Epithelial cell of proximal tubule (primary cell): ENCODE measurements around the gene KIAA1217. TPM values are rescaled to one million over a fixed set of nuclear protein-coding genes. Genes with fewer than 3 reads are reported as not detected.

Experiments used
- DNase-seq: peaks from one replicate; pipeline ENCODE4 v3.0.0-alpha.2; 2011; ENCODE audit warnings: low read depth
- H3K4me3 ChIP-seq: 2 replicates; pipeline ENCODE4 v1.5.1; 2011; ENCODE audit warnings: low read depth, mild to moderate bottlenecking, low read length
- CTCF ChIP-seq: conservative IDR thresholded peaks from 2 replicates; pipeline ENCODE4 v1.5.1; 2012; ENCODE audit warnings: low read depth, mild to moderate bottlenecking, low read length
- total RNA-seq: library from RNA; depleted of rRNA; stranded (reverse); fragments of >200 nt; gene quantifications from 2 replicates; pipeline ENCODE4 v1.2.3, GENCODE V29; 2015

The KIAA1217 gene
- total RNA-seq: 18.7 and 20.2 TPM in 2 replicates

GRCh38 chr10:24208661-24209431, at the start of gene KIAA1217:
TSS of gene KIAA1217 (plus strand) at chr10:24209138. CDS start at chr10:24209194, 56 bp downstream.
- no peak for DNase-seq
- peak within 1 kb of the TSS; percentile 57 for H3K4me3 ChIP-seq
- TF ChIP-seq CTCF: no peak

GRCh38 chr10:24162206-24162985, 46.5 kb upstream of the KIAA1217 start:
- no peak for TF ChIP-seq CTCF
- no peak for DNase-seq
- H3K4me3 ChIP-seq: no peak overlapping the region

GRCh38 chr10:24163485-24163884, 45.5 kb upstream of the KIAA1217 start:
- H3K4me3 ChIP-seq: no peak overlapping the region
- no peak for TF ChIP-seq CTCF
- no peak for DNase-seq

GRCh38 chr10:24168258-24169170, 40.4 kb upstream of the KIAA1217 start:
- DNase-seq: no peak
- no peak for TF ChIP-seq CTCF

DNA sequence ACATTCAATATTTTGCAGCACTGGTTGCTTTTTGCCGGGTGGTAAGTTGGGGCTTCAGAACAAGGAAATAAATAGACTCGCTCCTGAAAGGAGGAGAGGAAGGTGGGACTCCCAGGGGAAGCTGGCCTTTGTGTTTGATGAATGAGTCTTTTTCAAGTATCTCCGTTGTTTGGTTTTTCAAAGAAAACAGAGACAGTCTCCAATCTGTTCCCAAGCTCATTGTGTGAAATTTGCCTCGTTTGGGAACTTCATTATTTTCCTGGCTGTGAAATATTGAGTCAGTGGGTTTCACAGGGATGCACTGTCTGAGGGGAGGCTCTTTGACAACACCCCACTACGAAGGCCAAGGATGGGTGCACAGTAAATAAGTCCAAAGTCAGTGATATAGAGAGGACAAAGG, 38.7 kb upstream of the KIAA1217 start:
- no peak for DNase-seq
- H3K4me3 ChIP-seq: no peak overlapping the region
- no peak for TF ChIP-seq CTCF

More at GRCh38 chr10:24168258-24169170, 40.4 kb upstream of the KIAA1217 start:
- H3K4me3 ChIP-seq: no peak overlapping the region

GRCh38 chr10:24172909-24173308, 36.0 kb upstream of the KIAA1217 start:
- TF ChIP-seq CTCF: no peak
- no peak for DNase-seq
- no peak overlapping the region for H3K4me3 ChIP-seq
